NB4 (cell line): ENCODE results near the gene NTN3.

Source experiments
- CTCF ChIP-seq: IDR thresholded peaks from one replicate; pipeline ENCODE4 v1.5.1; 2012; ENCODE audit warnings: low read depth, low read length
- MYC ChIP-seq: IDR thresholded peaks from 2 replicates; pipeline ENCODE4 v1.6.1; 2011; ENCODE audit warnings: low read depth, low read length
- POLR2A ChIP-seq: IDR thresholded peaks from 2 replicates; pipeline ENCODE4 v1.6.1; 2011; ENCODE audit warnings: mild to moderate bottlenecking; ENCODE audit not compliant: insufficient read length; ENCODE audit errors: extremely low read depth
- TF ChIP-seq, protein P1 (sequence below): IDR thresholded peaks from 2 replicates; pipeline ENCODE4 v1.6.1; 2011; ENCODE audit warnings: low read depth, low read length

GRCh38 chr16:2490190-2491105 is 19.4 kb downstream of the NTN3 start:
- TF ChIP-seq CTCF (no peak), POLR2A (no peak), MYC (no peak)
- TF ChIP-seq, protein P1, sequence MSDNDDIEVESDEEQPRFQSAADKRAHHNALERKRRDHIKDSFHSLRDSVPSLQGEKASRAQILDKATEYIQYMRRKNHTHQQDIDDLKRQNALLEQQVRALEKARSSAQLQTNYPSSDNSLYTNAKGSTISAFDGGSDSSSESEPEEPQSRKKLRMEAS, result no peak
